ENCODE data around the gene OR2L8. TPM values are rescaled to one million over a fixed set of nuclear protein-coding genes. Genes with fewer than 3 reads are reported as not detected.

The OR2L8 gene
- total RNA-seq, 4 donors from 2014 or later = not detected

DNA sequence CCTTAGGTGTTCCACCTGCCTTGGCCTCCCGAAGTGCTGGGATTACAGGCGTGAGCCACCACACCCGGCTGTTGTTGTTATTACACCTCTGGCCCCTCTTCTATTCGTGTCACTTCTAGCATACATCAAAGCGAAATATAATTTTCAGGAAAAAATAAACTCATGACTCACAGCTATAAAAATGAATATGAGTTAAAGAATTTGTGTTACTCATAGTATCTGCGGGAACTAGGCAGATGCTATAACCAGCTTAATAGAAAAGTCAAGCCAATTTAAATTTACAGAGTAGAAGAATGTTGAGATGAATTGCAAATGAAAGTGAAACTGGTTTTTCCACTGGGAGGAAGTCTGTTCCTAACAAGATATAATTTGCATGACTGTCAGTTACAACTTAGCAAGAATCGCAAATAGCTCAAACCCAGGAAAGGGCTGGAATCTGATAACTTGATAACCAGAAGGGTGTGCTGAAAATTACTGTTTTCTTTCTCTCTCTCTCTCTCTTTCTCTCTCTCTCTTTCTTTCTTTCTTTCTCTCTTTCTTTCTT lies 42.1 kb upstream of the OR2L8 start:
- Histone ChIP-seq H3K27me3 (no peaks in the 10 kb centered on the region), H3K27ac (no peak overlapping the region), H3K36me3 (no peaks in the 10 kb centered on the region), H3K4me3 (peak overlapping the region in 2 of 4 donors; percentile 1 to 35), H3K9me3 (no peaks in the 10 kb centered on the region), H3K4me1 (peaks cover 0 to 3% (median 0%) of the 10 kb centered on the region in 4 donors)
- intact Hi-C loops (cut with DNase I; ENCODE audit: low total_unique reads) = no loop called here
- peak; percentile 25 for DNase-seq
- whole genome bisulfite sequencing, 2 donors (ENCODE audit: low coverage in 1 of 2) = 11% methylated on average over 3 to 7 of the region's 7 CpGs
- TF ChIP-seq EP300 (IDR thresholded peaks at IDR 0.05; ENCODE audit: low read depth) (no peak), POLR2A (IDR thresholded peaks at IDR 0.05) (no peak), POLR2AphosphoS5 (IDR thresholded peaks at IDR 0.05) (no peak)
- TF ChIP-seq, protein P1, sequence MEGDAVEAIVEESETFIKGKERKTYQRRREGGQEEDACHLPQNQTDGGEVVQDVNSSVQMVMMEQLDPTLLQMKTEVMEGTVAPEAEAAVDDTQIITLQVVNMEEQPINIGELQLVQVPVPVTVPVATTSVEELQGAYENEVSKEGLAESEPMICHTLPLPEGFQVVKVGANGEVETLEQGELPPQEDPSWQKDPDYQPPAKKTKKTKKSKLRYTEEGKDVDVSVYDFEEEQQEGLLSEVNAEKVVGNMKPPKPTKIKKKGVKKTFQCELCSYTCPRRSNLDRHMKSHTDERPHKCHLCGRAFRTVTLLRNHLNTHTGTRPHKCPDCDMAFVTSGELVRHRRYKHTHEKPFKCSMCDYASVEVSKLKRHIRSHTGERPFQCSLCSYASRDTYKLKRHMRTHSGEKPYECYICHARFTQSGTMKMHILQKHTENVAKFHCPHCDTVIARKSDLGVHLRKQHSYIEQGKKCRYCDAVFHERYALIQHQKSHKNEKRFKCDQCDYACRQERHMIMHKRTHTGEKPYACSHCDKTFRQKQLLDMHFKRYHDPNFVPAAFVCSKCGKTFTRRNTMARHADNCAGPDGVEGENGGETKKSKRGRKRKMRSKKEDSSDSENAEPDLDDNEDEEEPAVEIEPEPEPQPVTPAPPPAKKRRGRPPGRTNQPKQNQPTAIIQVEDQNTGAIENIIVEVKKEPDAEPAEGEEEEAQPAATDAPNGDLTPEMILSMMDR (IDR thresholded peaks at IDR 0.05) = no peak
- in situ Hi-C loops (cut with MboI; ENCODE audit: low pct_ligation_motif_present in 1 of 4, low pct_unique_long_range_greater_than_20kb in 1 of 4, low sequenced_read_pairs in 3 of 4) = no loop called here

DNA sequence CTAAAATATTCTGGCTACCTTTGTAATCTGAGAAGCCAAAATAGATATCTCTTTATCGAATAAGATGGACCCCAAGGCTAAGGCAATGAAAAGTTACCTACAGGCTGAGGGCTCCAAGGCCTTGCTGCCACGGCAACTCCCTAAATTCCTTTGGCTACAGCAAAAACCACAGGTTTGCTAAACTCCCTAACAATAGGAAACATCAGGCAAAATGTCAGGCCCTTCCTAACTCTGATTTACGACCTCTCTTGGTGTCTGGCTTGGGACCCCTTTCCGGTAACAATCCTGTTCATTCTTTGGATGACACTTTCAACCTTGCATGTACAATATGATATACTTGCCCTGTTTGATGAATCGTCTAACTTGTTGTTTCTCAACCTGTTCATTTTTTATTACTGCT lies 39.9 kb upstream of the OR2L8 start:
- no peak overlapping the region for H3K27ac ChIP-seq
- no peak overlapping the region for H3K4me3 ChIP-seq
- DNase-seq = no peak
- TF ChIP-seq EP300 (IDR thresholded peaks at IDR 0.05; ENCODE audit: low read depth) = no peak
- TF ChIP-seq, protein P1 (IDR thresholded peaks at IDR 0.05) = no peak
- no peak for TF ChIP-seq POLR2AphosphoS5 (IDR thresholded peaks at IDR 0.05)
- TF ChIP-seq POLR2A (IDR thresholded peaks at IDR 0.05) = no peak
- no peaks in the 10 kb centered on the region for H3K36me3 ChIP-seq
- H3K9me3 ChIP-seq = no peaks in the 10 kb centered on the region
- intact Hi-C loops (cut with DNase I; ENCODE audit: low total_unique reads) (no loop called here), in situ Hi-C loops (cut with MboI; ENCODE audit: low pct_ligation_motif_present in 1 of 4, low pct_unique_long_range_greater_than_20kb in 1 of 4, low sequenced_read_pairs in 3 of 4) (no loop called here)
- peaks cover 0 to 3% (median 0%) of the 10 kb centered on the region in 4 donors for H3K4me1 ChIP-seq
- no peaks in the 10 kb centered on the region for H3K27me3 ChIP-seq
- 60 to 84% methylated on average over 4 to 5 of the region's 5 CpGs for WGBS, 2 donors (ENCODE audit: low coverage in 1 of 2)

DNA sequence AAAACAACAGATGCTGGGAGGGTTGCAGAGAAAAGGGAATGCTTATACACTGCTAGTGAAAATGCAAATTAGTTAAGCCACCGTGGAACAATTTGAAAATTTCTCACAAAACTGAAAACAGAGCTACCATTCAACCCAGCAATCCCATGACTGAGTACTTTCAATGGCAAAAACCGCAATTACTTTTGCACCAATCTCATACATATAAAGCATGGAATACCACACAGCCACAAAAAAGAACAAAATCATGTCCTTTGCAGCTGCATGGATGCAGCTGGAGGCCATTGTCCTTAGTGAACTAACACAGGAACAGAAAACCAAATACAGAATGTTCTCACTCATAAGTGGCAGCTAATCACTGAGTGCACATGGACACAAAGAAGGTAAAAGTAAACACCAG lies 34.9 kb upstream of the OR2L8 start:
- DNase-seq = no peak
- H3K9me3 ChIP-seq = no peaks in the 10 kb centered on the region
- H3K4me3 ChIP-seq = no peak overlapping the region
- 70 to 95% methylated on average over 2 of the region's 2 CpGs for WGBS, 2 donors (ENCODE audit: low coverage in 1 of 2)
- intact Hi-C loops (cut with DNase I; ENCODE audit: low total_unique reads) (no loop called here), in situ Hi-C loops (cut with MboI; ENCODE audit: low pct_ligation_motif_present in 1 of 4, low pct_unique_long_range_greater_than_20kb in 1 of 4, low sequenced_read_pairs in 3 of 4) (no loop called here)
- H3K27ac ChIP-seq = no peak overlapping the region
- no peaks in the 10 kb centered on the region for H3K36me3 ChIP-seq
- TF ChIP-seq POLR2A (IDR thresholded peaks at IDR 0.05) (no peak), EP300 (IDR thresholded peaks at IDR 0.05; ENCODE audit: low read depth) (no peak), POLR2AphosphoS5 (IDR thresholded peaks at IDR 0.05) (no peak)
- TF ChIP-seq, protein P1 (IDR thresholded peaks at IDR 0.05) = no peak
- H3K27me3 ChIP-seq = no peaks in the 10 kb centered on the region
- H3K4me1 ChIP-seq = no peaks in the 10 kb centered on the region

DNA sequence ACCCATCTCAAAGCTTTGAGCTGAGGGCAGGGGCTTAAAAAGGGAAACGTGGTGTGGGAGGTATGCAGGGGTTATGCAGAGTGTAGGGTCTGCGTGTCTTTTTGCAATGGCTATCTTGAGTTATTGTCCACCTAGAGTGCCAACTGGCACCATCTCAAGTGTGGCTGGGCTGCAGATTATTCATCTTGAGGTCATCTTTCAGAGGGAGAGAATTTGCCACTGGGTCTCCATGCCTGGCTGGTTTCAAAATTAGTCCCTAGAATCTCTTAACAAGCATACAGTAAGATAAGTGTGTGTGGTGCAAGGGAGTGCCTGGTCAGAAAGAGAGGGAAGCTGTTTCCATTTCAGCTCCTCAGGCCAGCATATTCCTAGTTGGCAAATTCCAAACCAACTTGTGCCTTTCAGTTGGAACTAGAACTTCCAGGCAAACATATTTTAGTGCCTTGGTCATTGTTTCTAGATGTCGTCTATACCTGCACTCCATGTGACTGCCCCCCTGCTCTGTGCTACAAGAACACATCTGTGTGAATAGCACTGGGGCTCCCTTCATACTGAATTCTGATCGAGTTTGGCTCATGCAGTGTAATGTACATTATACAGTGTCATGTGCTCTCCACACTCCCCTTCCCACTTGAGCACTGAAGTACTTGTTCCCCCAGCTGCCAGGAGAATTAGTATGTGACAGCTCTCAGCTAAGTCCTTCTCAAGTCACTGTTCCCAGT lies 33.6 kb upstream of the OR2L8 start:
- H3K36me3 ChIP-seq = no peaks in the 10 kb centered on the region
- H3K27me3 ChIP-seq = no peaks in the 10 kb centered on the region
- no peak for DNase-seq
- no peak overlapping the region for H3K4me3 ChIP-seq
- in situ Hi-C loops (cut with MboI; ENCODE audit: low pct_ligation_motif_present in 1 of 4, low pct_unique_long_range_greater_than_20kb in 1 of 4, low sequenced_read_pairs in 3 of 4) (no loop called here), intact Hi-C loops (cut with DNase I; ENCODE audit: low total_unique reads) (no loop called here)
- no peak overlapping the region for H3K27ac ChIP-seq
- 66% methylated on average over 4 of the region's 4 CpGs; no CpG with 5 or more reads in 1 of the 2 donors for WGBS, 2 donors (ENCODE audit: low coverage in 1 of 2)
- TF ChIP-seq, protein P1 (IDR thresholded peaks at IDR 0.05) = no peak
- TF ChIP-seq POLR2AphosphoS5 (IDR thresholded peaks at IDR 0.05) (no peak), EP300 (IDR thresholded peaks at IDR 0.05; ENCODE audit: low read depth) (no peak), POLR2A (IDR thresholded peaks at IDR 0.05) (no peak)
- no peaks in the 10 kb centered on the region for H3K9me3 ChIP-seq
- H3K4me1 ChIP-seq = no peaks in the 10 kb centered on the region

Data from transverse colon (tissue), 4 donors.